ENCODE measurements around the gene PXMP4. TPM values are rescaled to one million over a fixed set of nuclear protein-coding genes. Genes with fewer than 3 reads are reported as not detected.

PXMP4 gene
- total RNA-seq, 4 donors from 2014 or later = 12.5 to 34.1 (median 21.2) TPM

GRCh38 chr20:33659341-33660034 is 60.6 kb downstream of the PXMP4 start:
- 94 to 95% methylated on average over 22 to 29 of the region's 32 CpGs for WGBS, 2 donors
- TF ChIP-seq, protein P1, sequence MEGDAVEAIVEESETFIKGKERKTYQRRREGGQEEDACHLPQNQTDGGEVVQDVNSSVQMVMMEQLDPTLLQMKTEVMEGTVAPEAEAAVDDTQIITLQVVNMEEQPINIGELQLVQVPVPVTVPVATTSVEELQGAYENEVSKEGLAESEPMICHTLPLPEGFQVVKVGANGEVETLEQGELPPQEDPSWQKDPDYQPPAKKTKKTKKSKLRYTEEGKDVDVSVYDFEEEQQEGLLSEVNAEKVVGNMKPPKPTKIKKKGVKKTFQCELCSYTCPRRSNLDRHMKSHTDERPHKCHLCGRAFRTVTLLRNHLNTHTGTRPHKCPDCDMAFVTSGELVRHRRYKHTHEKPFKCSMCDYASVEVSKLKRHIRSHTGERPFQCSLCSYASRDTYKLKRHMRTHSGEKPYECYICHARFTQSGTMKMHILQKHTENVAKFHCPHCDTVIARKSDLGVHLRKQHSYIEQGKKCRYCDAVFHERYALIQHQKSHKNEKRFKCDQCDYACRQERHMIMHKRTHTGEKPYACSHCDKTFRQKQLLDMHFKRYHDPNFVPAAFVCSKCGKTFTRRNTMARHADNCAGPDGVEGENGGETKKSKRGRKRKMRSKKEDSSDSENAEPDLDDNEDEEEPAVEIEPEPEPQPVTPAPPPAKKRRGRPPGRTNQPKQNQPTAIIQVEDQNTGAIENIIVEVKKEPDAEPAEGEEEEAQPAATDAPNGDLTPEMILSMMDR (IDR thresholded peaks at IDR 0.05) = no peak
- no peak for TF ChIP-seq POLR2A (IDR thresholded peaks at IDR 0.05)
- intact Hi-C loops (cut with DNase I; ENCODE audit: low total_unique reads) = loop anchor here (5.0 kb wide), 1 partner anchor 197 kb away; no protein-coding TSS in a partner anchor
- no peak overlapping the region for H3K4me3 ChIP-seq (ENCODE audit: low read depth, poor library complexity, severe bottlenecking)
- no peak for DNase-seq (ENCODE audit: low spot score in 2 of 2)

GRCh38 chr20:33658929-33659328 is 61.2 kb downstream of the PXMP4 start:
- intact Hi-C loops (cut with DNase I; ENCODE audit: low total_unique reads) = no loop called here
- no peak overlapping the region for H3K4me3 ChIP-seq (ENCODE audit: low read depth, poor library complexity, severe bottlenecking)
- DNase-seq (ENCODE audit: low spot score in 2 of 2) = no peak

GRCh38 chr20:33658510-33658909 is 61.6 kb downstream of the PXMP4 start:
- 98% methylated on average over 6 to 7 of the region's 8 CpGs for WGBS, 2 donors
- TF ChIP-seq, protein P1 (IDR thresholded peaks at IDR 0.05) = no peak
- TF ChIP-seq POLR2A (IDR thresholded peaks at IDR 0.05) = no peak
- no peak for DNase-seq (ENCODE audit: low spot score in 2 of 2)
- no peak overlapping the region for H3K4me3 ChIP-seq (ENCODE audit: low read depth, poor library complexity, severe bottlenecking)
- intact Hi-C loops (cut with DNase I; ENCODE audit: low total_unique reads) = no loop called here

More at GRCh38 chr20:33658929-33659328, 61.2 kb downstream of the PXMP4 start:
- WGBS, 2 donors = 91 to 97% methylated on average over 4 of the region's 4 CpGs
- TF ChIP-seq, protein P1 (IDR thresholded peaks at IDR 0.05) = no peak
- TF ChIP-seq POLR2A (IDR thresholded peaks at IDR 0.05) = no peak

GRCh38 chr20:33657704-33658095 is 62.4 kb downstream of the PXMP4 start:
- intact Hi-C loops (cut with DNase I; ENCODE audit: low total_unique reads) = no loop called here
- no peak overlapping the region for H3K4me3 ChIP-seq (ENCODE audit: low read depth, poor library complexity, severe bottlenecking)
- TF ChIP-seq, protein P1 (IDR thresholded peaks at IDR 0.05) = no peak
- no peak for TF ChIP-seq POLR2A (IDR thresholded peaks at IDR 0.05)
- DNase-seq (ENCODE audit: low spot score in 2 of 2) = peak in 1 of 2 donors; percentile 84
- WGBS, 2 donors = 92 to 94% methylated on average over 11 to 12 of the region's 12 CpGs

- WGBS, 2 donors = 92 to 94% methylated on average over 15 to 16 of the region's 17 CpGs
- intact Hi-C loops (cut with DNase I; ENCODE audit: low total_unique reads) = no loop called here
- no peak for DNase-seq (ENCODE audit: low spot score in 2 of 2)
- TF ChIP-seq, protein P1 (IDR thresholded peaks at IDR 0.05) = no peak
- no peak for TF ChIP-seq POLR2A (IDR thresholded peaks at IDR 0.05)
- no peak overlapping the region for H3K4me3 ChIP-seq (ENCODE audit: low read depth, poor library complexity, severe bottlenecking)
Measured at GRCh38 chr20:33656783-33657703, 63.1 kb downstream of the PXMP4 start.

Data from lower leg skin (tissue), 4 donors.